Kidney (tissue), 14 donors: ENCODE data around the gene GABBR2. TPM values are rescaled to one million over a fixed set of nuclear protein-coding genes. Genes with fewer than 3 reads are reported as not detected.
"Not testable (repeated sequence)": the region's sequence is repeated elsewhere in the genome, so short reads cannot be mapped to it uniquely, and the experiment has no call there.

ENCODE experiments used
- DNase-seq, 5 donors: peaks; one replicate each; pipeline ENCODE4 v3.0.0-alpha.2; 2013 to 2020
- FAIRE-seq: peaks from 2 replicates; lab custom pipeline; 2012; peaks lifted over from hg19 to GRCh38; lab: Jason Lieb, UNC
- H3K27ac ChIP-seq, 2 donors: one replicate each; pipeline ENCODE4 v1.7.0; 2013; ENCODE audit warnings: low read depth in 2 of 2, low read length in 2 of 2, inconsistent platforms in 1 of 2
- H3K27me3 ChIP-seq: one replicate; pipeline ENCODE4 v1.7.1; 2013; ENCODE audit warnings: low read length, inconsistent platforms; ENCODE audit not compliant: control insufficient read depth, insufficient read depth
- H3K36me3 ChIP-seq, 3 donors: one replicate each; pipeline versions ENCODE4 v1.7.0 to v1.7.1; 2013; ENCODE audit warnings: low read length in 3 of 3, control low read depth in 1 of 3, inconsistent platforms in 1 of 3; ENCODE audit not compliant: insufficient read depth in 3 of 3, control insufficient read depth in 2 of 3
- H3K4me1 ChIP-seq, 3 donors: one replicate each; pipeline versions ENCODE4 v1.7.0 to v1.7.1; 2013; ENCODE audit warnings: low read length in 3 of 3, inconsistent platforms in 1 of 3, low read depth in 1 of 3; ENCODE audit not compliant: control insufficient read depth in 2 of 3, insufficient read depth in 2 of 3
- H3K4me3 ChIP-seq, 3 donors: one replicate each; pipeline versions ENCODE4 v1.7.0 to v1.8.1; 2013; ENCODE audit warnings: low read length in 3 of 3, control low read depth in 1 of 3, inconsistent platforms in 1 of 3
- H3K9ac ChIP-seq, 3 donors: one replicate each; pipeline versions ENCODE4 v1.7.0 to v1.7.1; 2013; ENCODE audit warnings: low read length in 3 of 3, control low read depth in 1 of 3, inconsistent platforms in 1 of 3
- H3K9me3 ChIP-seq, 3 donors: one replicate each; pipeline versions ENCODE4 v1.7.0 to v1.7.1; 2013; ENCODE audit warnings: low read length in 3 of 3, control low read depth in 1 of 3, inconsistent platforms in 1 of 3; ENCODE audit not compliant: control insufficient read depth in 2 of 3, insufficient read depth in 1 of 3
- CTCF ChIP-seq: IDR thresholded peaks from 3 replicates; pipeline ENCODE4 v1.5.1; 2012; ENCODE audit warnings: mild to moderate bottlenecking, moderate library complexity, borderline replicate concordance; ENCODE audit not compliant: insufficient read depth; ENCODE audit errors: extremely low read depth
- intact Hi-C: fragments of 100-400 bp; cut with DNase I; formaldehyde crosslinking; loops from one replicate; pipeline ENCODE4 v1.11.1; 2022
- polyA plus RNA-seq: library from polyadenylated mRNA; stranded (reverse); fragments of 350-450 nt; fragmentation: Illumina TruSeq; extraction: RNeasy Lipid Tissue Mini Kit (QIAGEN cat#74804); gene quantifications from one replicate; pipeline ENCODE4 v1.2.3, GENCODE V29; 2014; ENCODE audit warnings: low read depth, low replicate concordance; ENCODE audit not compliant: insufficient read depth
- total RNA-seq: library from RNA; stranded (reverse); fragmentation: NEBNext Ultra II Directional; extraction: Animal tissue kit (Norgen Biotek cat#: 25700); gene quantifications from one replicate; pipeline ENCODE4 v1.2.1, GENCODE V29; 2021
- donor health status: control.
- donor health status: control.
- donor health status: control.
- donor health status: control.
- donor health status: control.
- donor health status: DM: yes; HTN: yes; CAD: no.
- donor health status: Normal renal cell carcinoma (clear cell type).

GABBR2 gene
- total and polyA plus RNA-seq, 2 donors from 2014 or later, result 0.06 TPM; not detected in 1

DNA sequence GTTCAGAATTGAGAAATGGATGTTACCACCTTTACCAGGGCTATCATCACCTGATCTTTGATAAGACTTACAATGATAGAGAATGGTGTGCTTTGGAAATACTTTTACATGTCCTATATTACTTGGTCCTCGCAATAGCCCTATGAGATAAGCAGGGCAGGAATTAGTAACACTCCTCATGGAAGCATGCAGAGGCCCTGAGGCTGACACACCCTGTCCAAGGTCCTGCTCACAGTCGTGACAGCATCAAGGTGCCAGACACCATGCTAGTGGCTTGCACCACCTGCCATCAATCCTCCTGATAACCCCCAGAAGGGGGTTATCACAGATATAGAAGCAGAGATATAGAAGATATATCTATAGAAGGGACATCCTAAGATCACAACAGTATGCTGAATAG is 236.5 kb downstream of the GABBR2 start:
- Histone ChIP-seq H3K9me3 (no peaks in the 10 kb centered on the region), H3K36me3 (no peaks in the 10 kb centered on the region), H3K4me1 (no peaks in the 10 kb centered on the region), H3K9ac (no peak overlapping the region), H3K27me3 (no peaks in the 10 kb centered on the region), H3K27ac (no peak overlapping the region), H3K4me3 (no peak overlapping the region)
- no peak for TF ChIP-seq CTCF
- DNase-seq (no peak), FAIRE-seq (no peak)
- intact Hi-C loops, result no loop called here

DNA sequence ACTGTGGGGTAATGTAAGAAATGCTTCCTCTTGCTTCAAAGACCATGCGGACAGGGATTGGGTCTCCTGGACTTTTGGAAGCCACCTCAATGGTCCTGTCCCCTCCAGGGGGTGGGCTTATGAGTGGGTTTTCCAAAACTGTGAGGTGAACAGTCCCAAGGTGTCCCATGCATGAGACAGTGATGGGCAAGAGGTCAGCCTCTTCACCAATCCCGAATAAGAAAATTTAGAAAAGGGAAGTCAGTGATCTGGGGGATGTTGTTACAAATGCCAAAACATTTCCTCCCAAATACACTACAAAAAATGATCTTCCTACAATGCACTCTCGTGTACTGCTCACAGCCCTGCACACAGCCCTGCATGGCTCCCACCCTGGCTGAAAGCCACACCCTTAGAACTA is 237.6 kb downstream of the GABBR2 start:
- DNase-seq, result no peak
- Histone ChIP-seq H3K9ac (no peak overlapping the region), H3K27ac (no peak overlapping the region), H3K9me3 (no peaks in the 10 kb centered on the region), H3K4me3 (no peak overlapping the region), H3K36me3 (no peaks in the 10 kb centered on the region), H3K4me1 (no peaks in the 10 kb centered on the region), H3K27me3 (no peaks in the 10 kb centered on the region)
- TF ChIP-seq CTCF, result no peak
- intact Hi-C loops, result no loop called here
- no peak for FAIRE-seq

DNA sequence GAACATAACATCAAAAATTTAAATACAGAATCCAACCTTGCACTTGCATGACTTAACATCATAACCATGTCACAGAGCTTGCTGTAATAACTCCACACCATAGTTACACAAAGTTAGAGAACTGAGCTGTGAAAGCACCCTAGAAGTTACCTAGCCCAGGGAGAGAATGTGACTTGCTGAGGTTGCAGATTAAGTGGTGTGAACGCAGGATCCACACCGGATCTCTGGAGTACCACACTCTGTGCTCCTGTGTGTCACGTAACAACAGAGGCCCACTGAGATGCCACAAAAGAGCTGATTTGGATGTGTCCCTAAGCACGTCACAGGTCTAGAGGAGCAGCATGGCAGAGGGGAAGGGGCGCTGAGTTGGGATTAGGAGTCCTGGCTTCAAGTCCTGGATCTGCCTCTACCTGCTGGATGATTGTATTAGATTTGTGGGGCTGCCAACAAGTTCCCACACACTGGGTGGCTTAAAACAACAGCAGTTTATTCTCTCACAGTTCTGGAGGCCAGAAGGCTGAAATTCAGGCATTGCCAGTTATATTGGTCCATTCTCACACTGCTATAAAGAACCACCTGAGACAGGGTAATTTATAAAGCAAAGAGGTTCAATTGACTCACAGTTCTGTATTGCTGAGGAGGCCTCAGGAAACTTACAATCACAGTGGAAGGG is 240.0 kb downstream of the GABBR2 start:
- no peak overlapping the region for H3K4me3 ChIP-seq
- no peaks in the 10 kb centered on the region for H3K4me1 ChIP-seq
- H3K36me3 ChIP-seq, result no peaks in the 10 kb centered on the region
- H3K27me3 ChIP-seq, result no peaks in the 10 kb centered on the region
- FAIRE-seq (no peak), DNase-seq (no peak)
- intact Hi-C loops, result no loop called here
- H3K9ac ChIP-seq, result no peak overlapping the region
- H3K9me3 ChIP-seq, result no peaks in the 10 kb centered on the region
- no peak for TF ChIP-seq CTCF
- H3K27ac ChIP-seq, result no peak overlapping the region

DNA sequence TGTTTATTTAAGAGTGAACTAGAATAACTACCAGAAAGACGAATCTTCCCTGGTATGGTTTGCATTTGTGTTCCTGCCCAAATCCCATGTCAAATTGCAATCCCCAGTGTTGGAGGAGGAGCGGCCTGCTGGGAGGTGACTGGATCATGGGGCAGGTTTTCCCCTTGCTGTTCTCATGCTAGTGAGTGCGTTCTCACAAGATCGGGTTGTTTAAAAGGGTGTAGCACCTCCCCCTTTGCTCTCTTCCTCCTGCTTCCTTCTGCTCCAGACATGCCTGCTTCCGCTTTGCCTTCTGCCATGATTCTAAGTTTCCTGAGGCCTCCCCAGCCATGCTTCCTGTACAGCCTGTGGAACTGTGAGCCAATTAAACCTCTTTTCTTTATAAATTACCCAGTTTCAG is 242.9 kb downstream of the GABBR2 start:
- DNase-seq (no peak), FAIRE-seq (no peak)
- H3K27ac ChIP-seq, result no peak overlapping the region
- TF ChIP-seq CTCF, result no peak
- no peak overlapping the region for H3K4me3 ChIP-seq
- H3K4me1 ChIP-seq, result no peaks in the 10 kb centered on the region
- no peaks in the 10 kb centered on the region for H3K27me3 ChIP-seq
- peaks cover 0 to 6% (median 1%) of the 10 kb centered on the region in 3 donors for H3K9me3 ChIP-seq
- intact Hi-C loops, result no loop called here
- no peak overlapping the region for H3K9ac ChIP-seq
- no peaks in the 10 kb centered on the region for H3K36me3 ChIP-seq

- H3K9me3 ChIP-seq, H3K9ac ChIP-seq, H3K27me3 ChIP-seq, H3K4me3 ChIP-seq, intact Hi-C loops, H3K27ac ChIP-seq, DNase-seq, FAIRE-seq, H3K4me1 ChIP-seq, H3K36me3 ChIP-seq: not testable (repeated sequence)
These were observed 244.5 kb downstream of the GABBR2 start for GRCh38 chr9:98464156-98464690.
